Lung (tissue), 12 donors: ENCODE data around the gene GPR84. TPM values are rescaled to one million over a fixed set of nuclear protein-coding genes. Genes with fewer than 3 reads are reported as not detected.
A peak's percentile ranks its signal among the peaks of the same experiment; 100 is the strongest.
"Not testable (repeated sequence)": the region's sequence is repeated elsewhere in the genome, so short reads cannot be mapped to it uniquely, and the experiment has no call there.

Experiments
- ATAC-seq: fragments of 200-7000 bp; cut with Tn5 transposase; one replicate; pipeline ENCODE4 v1.9.1; 2020; ENCODE audit warnings: moderate number of reproducible peaks; ENCODE audit not compliant: insufficient read depth, low FRiP score
- DNase-seq, 3 donors: peaks; one replicate each; pipeline ENCODE4 v3.0.0-alpha.2; 2013 to 2017
- H3K27ac ChIP-seq, 2 donors: one replicate each; pipeline ENCODE4 v1.5.1; 2013; ENCODE audit warnings: mild to moderate bottlenecking in 2 of 2, moderate library complexity in 2 of 2, control low read depth in 1 of 2, inconsistent platforms in 1 of 2, low read depth in 1 of 2, low read length in 1 of 2
- H3K27me3 ChIP-seq, 3 donors: one replicate each; pipeline ENCODE4 v1.5.1; 2013; ENCODE audit warnings: low read length in 2 of 3; ENCODE audit not compliant: control insufficient read depth in 3 of 3, insufficient read depth in 3 of 3
- H3K36me3 ChIP-seq, 4 donors: one replicate each; pipeline ENCODE4 v1.5.1; 2013; ENCODE audit warnings: low read length in 4 of 4, mild to moderate bottlenecking in 1 of 4, moderate library complexity in 1 of 4; ENCODE audit not compliant: control insufficient read depth in 4 of 4, insufficient read depth in 4 of 4
- H3K4me1 ChIP-seq, 5 donors: one replicate each; pipeline ENCODE4 v1.5.1; 2013; ENCODE audit warnings: low read length in 5 of 5, mild to moderate bottlenecking in 2 of 5, moderate library complexity in 1 of 5; ENCODE audit not compliant: control insufficient read depth in 5 of 5, insufficient read depth in 5 of 5
- H3K4me3 ChIP-seq: one replicate; pipeline ENCODE4 v1.5.1; 2013; ENCODE audit warnings: mild to moderate bottlenecking, control low read depth, moderate library complexity
- H3K9ac ChIP-seq, 2 donors: one replicate each; pipeline ENCODE4 v1.5.1; 2013; ENCODE audit warnings: low read length in 2 of 2, control low read depth in 1 of 2; ENCODE audit not compliant: insufficient read depth in 1 of 2
- H3K9me3 ChIP-seq, 4 donors: one replicate each; pipeline ENCODE4 v1.5.1; 2013; ENCODE audit warnings: low read length in 3 of 4, mild to moderate bottlenecking in 1 of 4, moderate library complexity in 1 of 4; ENCODE audit not compliant: control insufficient read depth in 4 of 4, insufficient read depth in 3 of 4
- WGBS, 2 donors: extraction: QIAGEN DNeasy Blood & Tissue Kit; methylation state at CpG; one replicate each; pipeline ENCODE4 v1.1.7; 2013; 5-methylcytosine and 5-hydroxymethylcytosine counted together
- polyA plus RNA-seq, 2 donors: library from polyadenylated mRNA; stranded (reverse); fragments of 200-250 nt; gene quantifications; one replicate each; pipeline ENCODE4 v1.2.1, GENCODE V29; 2013
- total RNA-seq, 2 donors: library from RNA; depleted of rRNA in 1 of 2; stranded (reverse); fragments of >200 nt in 1 of 2; gene quantifications; one replicate each; pipeline ENCODE4 v1.2.1, GENCODE V29; 2014 to 2021
- TF ChIP-seq, protein P1 (sequence below): IDR thresholded peaks from 2 replicates; pipeline ENCODE4 v1.5.1; 2012; ENCODE audit warnings: mild to moderate bottlenecking; ENCODE audit errors: control extremely low read depth, extremely low read depth
- donor health status: control.
- donor health status: control.
- donor health status: Bipolar disorder and iron deficiency.
- donor health status: healthy.
- donor health status: DM: yes; HTN: yes; CAD: no.

Gene GPR84
- total and polyA plus RNA-seq, 4 donors, result 0.73 to 76.1 (median 2.1) TPM

DNA sequence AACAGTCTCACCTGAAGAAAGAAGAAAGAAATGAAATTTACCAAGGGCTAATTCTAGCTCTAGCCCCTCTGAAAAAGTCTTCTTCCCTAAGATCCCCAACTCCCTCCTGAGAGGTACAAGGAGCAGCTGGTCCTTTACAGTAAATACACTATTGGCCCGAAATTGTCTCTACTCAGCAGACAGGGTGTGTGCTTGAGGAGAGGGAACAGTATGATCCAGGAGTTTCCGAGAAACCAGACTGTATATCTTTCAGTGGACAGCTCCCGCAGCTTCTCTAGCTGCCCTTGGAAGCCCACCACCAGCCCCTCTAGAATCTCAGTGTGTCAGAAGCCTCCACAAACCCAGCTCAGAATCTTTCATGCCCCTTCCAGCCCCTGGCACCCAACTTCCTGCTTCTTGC is 8.1 kb downstream of the GPR84 start:
- DNase-seq, result no peak
- Histone ChIP-seq H3K27me3 (no peaks in the 10 kb centered on the region), H3K4me1 (peaks cover 4 to 50% (median 22%) of the 10 kb centered on the region in 5 donors), H3K9me3 (no peaks in the 10 kb centered on the region), H3K36me3 (peaks cover 0 to 10% (median 5%) of the 10 kb centered on the region in 4 donors), H3K27ac (no peak overlapping the region), H3K4me3 (no peak overlapping the region), H3K9ac (peak overlapping the region in 1 of 2 donors; percentile 43)
- ATAC-seq, result no peak
- TF ChIP-seq, protein P1, sequence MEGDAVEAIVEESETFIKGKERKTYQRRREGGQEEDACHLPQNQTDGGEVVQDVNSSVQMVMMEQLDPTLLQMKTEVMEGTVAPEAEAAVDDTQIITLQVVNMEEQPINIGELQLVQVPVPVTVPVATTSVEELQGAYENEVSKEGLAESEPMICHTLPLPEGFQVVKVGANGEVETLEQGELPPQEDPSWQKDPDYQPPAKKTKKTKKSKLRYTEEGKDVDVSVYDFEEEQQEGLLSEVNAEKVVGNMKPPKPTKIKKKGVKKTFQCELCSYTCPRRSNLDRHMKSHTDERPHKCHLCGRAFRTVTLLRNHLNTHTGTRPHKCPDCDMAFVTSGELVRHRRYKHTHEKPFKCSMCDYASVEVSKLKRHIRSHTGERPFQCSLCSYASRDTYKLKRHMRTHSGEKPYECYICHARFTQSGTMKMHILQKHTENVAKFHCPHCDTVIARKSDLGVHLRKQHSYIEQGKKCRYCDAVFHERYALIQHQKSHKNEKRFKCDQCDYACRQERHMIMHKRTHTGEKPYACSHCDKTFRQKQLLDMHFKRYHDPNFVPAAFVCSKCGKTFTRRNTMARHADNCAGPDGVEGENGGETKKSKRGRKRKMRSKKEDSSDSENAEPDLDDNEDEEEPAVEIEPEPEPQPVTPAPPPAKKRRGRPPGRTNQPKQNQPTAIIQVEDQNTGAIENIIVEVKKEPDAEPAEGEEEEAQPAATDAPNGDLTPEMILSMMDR, result no peak
- WGBS, 2 donors, result 67 to 83% methylated on average over 3 of the region's 3 CpGs

DNA sequence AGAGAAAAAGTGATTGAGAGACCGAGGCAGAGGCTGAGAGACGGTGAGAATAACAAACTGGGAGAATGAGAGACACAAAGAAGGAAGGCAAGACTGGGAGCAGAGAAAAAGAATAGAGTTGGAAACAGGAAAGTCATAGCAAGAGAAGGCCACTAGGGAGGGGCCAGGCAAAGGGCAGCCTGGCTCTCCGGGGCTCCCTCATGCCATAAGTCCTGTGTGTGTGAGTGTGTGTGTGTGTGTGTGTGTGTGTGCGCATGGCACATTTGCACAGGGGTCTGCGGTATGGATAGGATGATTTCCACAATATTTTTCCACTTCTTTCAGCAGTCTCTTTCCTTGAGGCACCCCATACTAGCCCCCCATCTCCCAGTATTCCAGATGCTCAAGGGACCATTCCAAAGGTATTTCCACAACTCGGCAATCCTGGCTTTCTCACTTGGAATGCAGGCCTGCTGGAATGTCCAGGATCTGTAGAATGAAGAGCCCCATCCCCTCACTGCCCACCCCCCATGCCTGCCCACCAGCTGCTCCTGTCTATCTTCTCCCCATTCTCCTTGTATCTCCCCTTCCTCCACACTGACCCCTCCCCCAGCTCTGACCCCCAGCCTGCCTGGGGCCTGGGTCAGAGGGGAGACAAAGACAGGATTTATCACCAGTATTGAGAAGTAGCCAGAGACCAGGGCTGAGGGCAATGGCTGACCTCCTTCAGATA is 9.0 kb downstream of the GPR84 start:
- Histone ChIP-seq H3K9me3 (no peaks in the 10 kb centered on the region), H3K27me3 (no peaks in the 10 kb centered on the region), H3K36me3 (peaks cover 9 to 19% (median 14%) of the 10 kb centered on the region in 4 donors), H3K9ac (no peak overlapping the region), H3K4me3 (no peak overlapping the region), H3K4me1 (peaks cover 4 to 52% (median 17%) of the 10 kb centered on the region in 5 donors), H3K27ac (no peak overlapping the region)
- DNase-seq, result no peak
- no peak for ATAC-seq
- TF ChIP-seq, protein P1, result no peak
- 80 to 83% methylated on average over 6 of the region's 6 CpGs for WGBS, 2 donors

DNA sequence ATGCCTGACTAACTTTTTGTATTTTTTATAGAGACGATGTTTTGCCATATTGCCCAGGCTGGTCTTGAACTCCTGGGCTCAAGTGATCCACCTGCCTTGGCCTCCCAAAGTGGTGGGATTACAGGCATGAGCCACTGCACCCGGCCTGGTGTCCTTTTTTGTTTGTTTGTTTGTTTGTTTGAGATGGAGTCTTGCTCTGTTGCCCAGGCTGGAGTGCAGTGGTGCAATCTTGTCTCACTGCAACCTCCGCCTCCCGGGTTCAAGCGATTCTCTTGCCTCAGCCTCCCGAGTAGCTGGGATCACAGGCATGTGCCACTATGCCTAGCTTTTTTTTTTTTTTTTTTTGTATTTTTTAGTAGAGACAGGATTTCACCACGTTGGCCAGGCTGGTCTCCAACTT is 10.0 kb downstream of the GPR84 start:
- peaks cover 16 to 27% (median 22%) of the 10 kb centered on the region in 4 donors for H3K36me3 ChIP-seq
- H3K4me1 ChIP-seq, result peaks cover 4 to 58% (median 15%) of the 10 kb centered on the region in 5 donors
- H3K9ac ChIP-seq, H3K4me3 ChIP-seq, ATAC-seq, H3K9me3 ChIP-seq, DNase-seq, H3K27me3 ChIP-seq, H3K27ac ChIP-seq: not testable (repeated sequence)
- WGBS, 2 donors, result 81 to 86% methylated on average over 7 of the region's 7 CpGs

DNA sequence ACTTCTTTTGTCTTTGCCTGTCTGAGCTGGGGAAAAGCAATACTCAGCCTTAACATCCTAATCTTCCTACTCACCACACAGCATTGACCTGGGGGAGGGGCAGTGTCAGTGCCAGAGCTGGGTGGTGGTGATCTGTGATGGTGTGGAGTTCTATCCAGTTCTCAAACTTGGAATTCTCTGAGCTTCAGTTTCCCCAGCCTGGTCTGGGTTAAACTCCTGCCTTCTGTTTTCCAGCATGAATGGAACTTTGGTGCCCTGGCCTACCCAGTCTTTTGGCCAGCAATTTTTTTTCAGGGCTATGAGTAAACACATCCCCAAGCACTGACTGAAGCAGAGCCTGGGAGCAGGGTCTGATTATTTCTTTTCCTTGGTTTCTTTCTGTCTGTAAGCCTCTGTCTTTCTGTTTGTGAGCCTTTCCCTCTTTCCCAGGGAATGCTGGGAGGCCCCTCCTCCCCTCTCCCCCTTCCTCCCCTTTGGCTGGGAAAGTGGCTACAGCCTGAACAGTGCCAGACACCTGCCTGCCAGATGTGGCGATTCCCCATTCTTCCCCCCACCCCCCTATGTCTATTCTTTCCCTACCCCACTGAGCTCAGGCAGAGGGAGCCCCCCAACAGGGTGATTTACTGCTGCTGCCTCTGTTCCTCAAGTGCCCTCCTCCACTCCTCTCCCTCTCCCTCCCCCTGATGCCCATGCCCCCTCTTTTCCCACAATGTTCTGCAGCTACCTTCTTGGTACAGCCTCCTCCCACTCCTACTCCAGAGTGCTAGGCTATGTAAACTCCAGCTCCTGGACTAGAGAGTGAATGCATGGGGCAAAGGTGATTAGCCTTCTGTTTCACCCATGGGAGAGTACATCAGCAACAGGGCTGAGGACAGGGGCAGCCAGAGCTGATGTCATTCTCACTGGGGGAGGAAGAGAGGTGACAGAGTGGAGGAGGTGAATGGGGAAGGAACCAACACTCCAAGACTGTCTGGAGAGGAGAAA is 11.1 kb downstream of the GPR84 start:
- Histone ChIP-seq H3K9ac (peak overlapping the region in 1 of 2 donors; percentile 28), H3K27ac (peak overlapping the region; percentile 27 to 46), H3K27me3 (no peaks in the 10 kb centered on the region), H3K36me3 (peaks cover 23 to 34% (median 27%) of the 10 kb centered on the region in 4 donors), H3K4me1 (peaks cover 4 to 54% (median 13%) of the 10 kb centered on the region in 5 donors), H3K9me3 (no peaks in the 10 kb centered on the region), H3K4me3 (no peak overlapping the region)
- ATAC-seq, result no peak
- TF ChIP-seq, protein P1, result no peak
- peak; percentile 39 to 63 (median 44) for DNase-seq
- WGBS, 2 donors, result 45 to 49% methylated on average over 1 of the region's 1 CpG
